Heart left ventricle (tissue), 13 donors: Measurements from ENCODE around the gene FABP2.
"Not testable (repeated sequence)": the region's sequence is repeated elsewhere in the genome, so short reads cannot be mapped to it uniquely, and the experiment has no call there.

Source experiments
- POLR2A ChIP-seq, 2 donors: fragments of 450-650 bp; IDR thresholded peaks; one replicate each; pipeline ENCODE4 v1.6.1; 2017; ENCODE audit warnings: antibody characterized with exemption in 2 of 2, mild to moderate bottlenecking in 2 of 2, moderate library complexity in 2 of 2
- TF ChIP-seq, protein P1 (sequence below), 12 donors: fragments of 200-600 bp; sonication (generic) in 4 of 12; IDR thresholded peaks; one replicate each; pipeline versions ENCODE4 v1.5.0 to v1.8.0; 2018 to 2022; ENCODE audit warnings: antibody characterized with exemption in 12 of 12, mild to moderate bottlenecking in 5 of 12
- donor health status: ischemic (EF 13 %, LVEDD 7.1; RV severe dilation, severe dysfunction).
- donor health status: DM: no; HTN: yes; CAD: no.
- donor health status: DM: no; HTN: no; CAD: no.
- donor health status: ischemic (EF 25% LVEDD 6.9; RV normal size, moderate dysfunction).
- donor health status: ischemic (EF 25% LVEDD 5.7; RV mildly dilated, moderate dysfunction).
- donor health status: ischemic (EF 35%, LVEDD 5.7; RV mildly dilated, moderate dysfunction).
- donor health status: nonischemic (EF 11% LVEDD 7.7; RV severe dilation, severe dysfunction).
- donor health status: DM: yes; HTN: yes; CAD: no.
- donor health status: PGD.
- donor health status: ischemic (EF 29% LVEDD 5.4; RV normal size, mild dysfunction).
- donor health status: nonischemic (EF 23%, LVEDD 6.1; RV moderate dilation, normal function).

GRCh38 chr4:119279945-119280344, 42.0 kb downstream of the FABP2 start:
- TF ChIP-seq, protein P1, sequence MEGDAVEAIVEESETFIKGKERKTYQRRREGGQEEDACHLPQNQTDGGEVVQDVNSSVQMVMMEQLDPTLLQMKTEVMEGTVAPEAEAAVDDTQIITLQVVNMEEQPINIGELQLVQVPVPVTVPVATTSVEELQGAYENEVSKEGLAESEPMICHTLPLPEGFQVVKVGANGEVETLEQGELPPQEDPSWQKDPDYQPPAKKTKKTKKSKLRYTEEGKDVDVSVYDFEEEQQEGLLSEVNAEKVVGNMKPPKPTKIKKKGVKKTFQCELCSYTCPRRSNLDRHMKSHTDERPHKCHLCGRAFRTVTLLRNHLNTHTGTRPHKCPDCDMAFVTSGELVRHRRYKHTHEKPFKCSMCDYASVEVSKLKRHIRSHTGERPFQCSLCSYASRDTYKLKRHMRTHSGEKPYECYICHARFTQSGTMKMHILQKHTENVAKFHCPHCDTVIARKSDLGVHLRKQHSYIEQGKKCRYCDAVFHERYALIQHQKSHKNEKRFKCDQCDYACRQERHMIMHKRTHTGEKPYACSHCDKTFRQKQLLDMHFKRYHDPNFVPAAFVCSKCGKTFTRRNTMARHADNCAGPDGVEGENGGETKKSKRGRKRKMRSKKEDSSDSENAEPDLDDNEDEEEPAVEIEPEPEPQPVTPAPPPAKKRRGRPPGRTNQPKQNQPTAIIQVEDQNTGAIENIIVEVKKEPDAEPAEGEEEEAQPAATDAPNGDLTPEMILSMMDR (IDR thresholded peaks at IDR 0.05) = not testable (repeated sequence)
- TF ChIP-seq POLR2A (IDR thresholded peaks at IDR 0.05) = not testable (repeated sequence)
